Right lobe of liver (tissue), 4 donors: ENCODE measurements around the gene SH3TC1.

ENCODE experiments used
- POLR2A ChIP-seq: fragments of 450-650 bp; IDR thresholded peaks from one replicate; pipeline ENCODE4 v1.6.1; 2017; ENCODE audit warnings: antibody characterized with exemption, mild to moderate bottlenecking
- TF ChIP-seq, protein P1 (sequence below), 4 donors: fragments of 200-600 bp in 3 of 4; fragments of 450-650 bp in 1 of 4; IDR thresholded peaks; one replicate each; pipeline versions ENCODE4 v1.5.1 to v1.8.0; 2016 to 2022; ENCODE audit warnings: antibody characterized with exemption in 4 of 4, mild to moderate bottlenecking in 2 of 4
- donor health status: DM: no; HTN: no; CAD: no.
- donor health status: DM: no; HTN: no; CAD: no.
- donor health status: DM: no; HTN: yes; CAD: no.

DNA sequence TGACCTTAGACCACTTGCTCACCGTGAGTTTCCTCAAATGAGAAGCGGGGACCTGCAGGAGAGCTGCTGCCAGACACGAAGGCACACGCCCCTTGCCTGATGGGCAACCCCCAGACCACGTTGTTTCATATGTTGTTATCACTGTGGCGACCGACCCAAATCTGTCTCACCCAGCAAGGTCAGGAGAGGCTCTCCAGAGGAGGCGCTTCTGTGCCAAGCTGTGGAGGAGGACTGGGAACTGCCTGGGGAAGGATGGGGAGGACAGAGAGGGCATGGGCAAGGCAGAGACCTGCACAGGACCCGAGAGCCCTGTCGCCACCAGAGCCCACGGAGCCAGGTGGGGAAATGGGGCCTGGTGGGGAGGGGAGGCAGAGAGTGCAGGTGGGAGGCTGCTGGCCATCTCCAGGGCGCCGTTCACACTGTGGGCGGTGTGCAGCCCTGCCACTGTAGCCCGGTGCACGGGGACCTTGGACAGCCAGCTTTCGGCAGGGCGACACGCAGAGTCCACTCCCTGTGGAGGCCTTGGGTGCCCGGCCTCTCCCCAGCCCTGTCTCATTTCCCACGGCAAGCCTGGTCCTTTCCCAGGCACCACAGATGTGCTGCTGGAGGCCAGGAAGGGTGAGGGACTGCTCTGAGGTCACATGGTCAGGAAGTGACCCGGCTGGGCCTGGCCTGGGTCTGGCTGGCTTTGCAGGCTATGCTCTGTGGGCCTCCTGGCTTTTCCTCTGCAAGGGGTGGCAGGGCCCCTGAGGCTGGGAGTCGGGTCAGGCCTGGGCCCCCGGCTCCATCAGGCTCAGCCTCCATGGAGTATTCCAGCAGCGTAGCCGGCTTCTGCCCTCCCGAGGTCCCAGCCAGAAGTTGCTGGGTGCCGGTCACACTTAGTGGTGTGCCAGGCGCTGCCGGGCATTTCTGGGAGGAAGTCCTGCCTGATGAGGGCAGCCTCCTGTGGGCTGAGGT, 73.7 kb downstream of the SH3TC1 start:
- TF ChIP-seq POLR2A, result no peak
- TF ChIP-seq, protein P1, sequence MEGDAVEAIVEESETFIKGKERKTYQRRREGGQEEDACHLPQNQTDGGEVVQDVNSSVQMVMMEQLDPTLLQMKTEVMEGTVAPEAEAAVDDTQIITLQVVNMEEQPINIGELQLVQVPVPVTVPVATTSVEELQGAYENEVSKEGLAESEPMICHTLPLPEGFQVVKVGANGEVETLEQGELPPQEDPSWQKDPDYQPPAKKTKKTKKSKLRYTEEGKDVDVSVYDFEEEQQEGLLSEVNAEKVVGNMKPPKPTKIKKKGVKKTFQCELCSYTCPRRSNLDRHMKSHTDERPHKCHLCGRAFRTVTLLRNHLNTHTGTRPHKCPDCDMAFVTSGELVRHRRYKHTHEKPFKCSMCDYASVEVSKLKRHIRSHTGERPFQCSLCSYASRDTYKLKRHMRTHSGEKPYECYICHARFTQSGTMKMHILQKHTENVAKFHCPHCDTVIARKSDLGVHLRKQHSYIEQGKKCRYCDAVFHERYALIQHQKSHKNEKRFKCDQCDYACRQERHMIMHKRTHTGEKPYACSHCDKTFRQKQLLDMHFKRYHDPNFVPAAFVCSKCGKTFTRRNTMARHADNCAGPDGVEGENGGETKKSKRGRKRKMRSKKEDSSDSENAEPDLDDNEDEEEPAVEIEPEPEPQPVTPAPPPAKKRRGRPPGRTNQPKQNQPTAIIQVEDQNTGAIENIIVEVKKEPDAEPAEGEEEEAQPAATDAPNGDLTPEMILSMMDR (IDR thresholded peaks at IDR 0.05), result no peak
